Tibial artery (tissue), 4 donors: Measurements from ENCODE around the gene IL17B.

Source experiments
- DNase-seq, 2 donors: peaks; one replicate each; pipeline ENCODE4 v3.0.0-alpha.2; 2019
- H3K27ac ChIP-seq, 2 donors: fragments of 200-600 bp; sonication (generic) in 1 of 2; 1 replicate in 1 of 2; 2 replicates in 1 of 2; pipeline ENCODE4 v1.5.1; 2018 to 2019; ENCODE audit warnings: mild to moderate bottlenecking in 1 of 2
- H3K27me3 ChIP-seq, 2 donors: fragments of 200-600 bp; sonication (generic) in 1 of 2; one replicate each; pipeline versions ENCODE4 v1.5.1 to v1.6.0; 2016 to 2019
- H3K36me3 ChIP-seq, 3 donors: fragments of 200-600 bp; sonication (generic) in 2 of 3; one replicate each; pipeline ENCODE4 v1.5.1; 2016 to 2019; ENCODE audit warnings: mild to moderate bottlenecking in 2 of 3
- H3K4me1 ChIP-seq, 4 donors: fragments of 200-600 bp; sonication (generic) in 2 of 4; 1 replicate in 3 of 4; 2 replicates in 1 of 4; pipeline ENCODE4 v1.5.1; 2016 to 2019
- H3K4me3 ChIP-seq, 2 donors: fragments of 200-600 bp; sonication (generic) in 1 of 2; 1 replicate in 1 of 2; 2 replicates in 1 of 2; pipeline ENCODE4 v1.5.1; 2018 to 2019; ENCODE audit warnings: mild to moderate bottlenecking in 2 of 2
- H3K9me3 ChIP-seq, 3 donors: fragments of 200-600 bp; sonication (generic) in 1 of 3; one replicate each; pipeline ENCODE4 v1.5.1; 2016 to 2019
- intact Hi-C: fragments of 100-400 bp; cut with DNase I; formaldehyde crosslinking; loops from one replicate; pipeline ENCODE4 v1.15.0; 2023; ENCODE audit warnings: low total_unique reads
- TF ChIP-seq, protein P1 (sequence below), 2 experiments: fragments of 200-600 bp in 1 of 2; fragments of 450-650 bp in 1 of 2; IDR thresholded peaks; one replicate each; pipeline ENCODE4 v1.5.1; 2017 to 2019; ENCODE audit warnings: antibody characterized with exemption in 2 of 2, mild to moderate bottlenecking in 1 of 2, moderate library complexity in 1 of 2

Gene IL17B

DNA sequence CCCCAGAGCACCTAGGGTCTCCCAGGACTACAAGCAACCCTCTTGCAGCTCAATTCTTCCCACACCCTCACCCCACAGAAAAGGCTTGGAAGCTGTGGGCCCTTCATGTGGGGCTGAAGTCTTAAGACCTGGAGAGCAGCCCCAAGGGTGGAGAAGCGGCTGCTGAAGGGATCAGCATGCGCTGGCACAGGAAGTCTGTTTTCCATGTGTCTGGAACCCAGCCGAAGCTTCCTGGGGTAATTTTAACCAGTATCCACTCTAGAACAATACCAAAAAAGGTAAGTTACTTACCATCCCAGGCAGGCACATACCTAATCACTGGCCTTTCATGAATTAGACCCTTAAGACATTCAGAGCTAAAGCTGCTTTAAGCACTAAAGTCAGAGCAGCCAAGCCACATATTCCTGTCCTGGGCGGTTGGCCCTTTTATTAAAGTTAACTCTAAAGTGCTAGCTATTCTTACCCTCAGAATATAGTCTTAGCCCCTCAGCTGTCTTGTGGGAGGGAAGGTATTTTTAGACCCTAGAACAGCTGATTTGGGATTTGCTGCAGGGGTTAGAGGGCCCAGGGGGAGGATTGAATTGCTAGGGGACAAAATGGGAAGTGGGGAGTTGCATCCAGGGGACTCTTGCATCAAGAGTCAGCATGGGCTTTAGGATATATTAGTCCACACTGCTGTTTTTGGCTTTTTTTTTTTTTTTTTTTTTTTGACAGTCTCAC, 6.9 kb downstream of the IL17B start:
- no peak overlapping the region for H3K4me3 ChIP-seq
- no peaks in the 10 kb centered on the region for H3K27me3 ChIP-seq
- DNase-seq = peak in 1 of 2 donors; percentile 84
- H3K9me3 ChIP-seq = no peaks in the 10 kb centered on the region
- no peaks in the 10 kb centered on the region for H3K36me3 ChIP-seq
- H3K27ac ChIP-seq = peak overlapping the region; percentile 74 to 93
- peaks cover 0 to 60% (median 36%) of the 10 kb centered on the region in 4 donors for H3K4me1 ChIP-seq
- intact Hi-C loops = no loop called here
- TF ChIP-seq, protein P1, sequence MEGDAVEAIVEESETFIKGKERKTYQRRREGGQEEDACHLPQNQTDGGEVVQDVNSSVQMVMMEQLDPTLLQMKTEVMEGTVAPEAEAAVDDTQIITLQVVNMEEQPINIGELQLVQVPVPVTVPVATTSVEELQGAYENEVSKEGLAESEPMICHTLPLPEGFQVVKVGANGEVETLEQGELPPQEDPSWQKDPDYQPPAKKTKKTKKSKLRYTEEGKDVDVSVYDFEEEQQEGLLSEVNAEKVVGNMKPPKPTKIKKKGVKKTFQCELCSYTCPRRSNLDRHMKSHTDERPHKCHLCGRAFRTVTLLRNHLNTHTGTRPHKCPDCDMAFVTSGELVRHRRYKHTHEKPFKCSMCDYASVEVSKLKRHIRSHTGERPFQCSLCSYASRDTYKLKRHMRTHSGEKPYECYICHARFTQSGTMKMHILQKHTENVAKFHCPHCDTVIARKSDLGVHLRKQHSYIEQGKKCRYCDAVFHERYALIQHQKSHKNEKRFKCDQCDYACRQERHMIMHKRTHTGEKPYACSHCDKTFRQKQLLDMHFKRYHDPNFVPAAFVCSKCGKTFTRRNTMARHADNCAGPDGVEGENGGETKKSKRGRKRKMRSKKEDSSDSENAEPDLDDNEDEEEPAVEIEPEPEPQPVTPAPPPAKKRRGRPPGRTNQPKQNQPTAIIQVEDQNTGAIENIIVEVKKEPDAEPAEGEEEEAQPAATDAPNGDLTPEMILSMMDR (IDR thresholded peaks at IDR 0.05) = no peak

DNA sequence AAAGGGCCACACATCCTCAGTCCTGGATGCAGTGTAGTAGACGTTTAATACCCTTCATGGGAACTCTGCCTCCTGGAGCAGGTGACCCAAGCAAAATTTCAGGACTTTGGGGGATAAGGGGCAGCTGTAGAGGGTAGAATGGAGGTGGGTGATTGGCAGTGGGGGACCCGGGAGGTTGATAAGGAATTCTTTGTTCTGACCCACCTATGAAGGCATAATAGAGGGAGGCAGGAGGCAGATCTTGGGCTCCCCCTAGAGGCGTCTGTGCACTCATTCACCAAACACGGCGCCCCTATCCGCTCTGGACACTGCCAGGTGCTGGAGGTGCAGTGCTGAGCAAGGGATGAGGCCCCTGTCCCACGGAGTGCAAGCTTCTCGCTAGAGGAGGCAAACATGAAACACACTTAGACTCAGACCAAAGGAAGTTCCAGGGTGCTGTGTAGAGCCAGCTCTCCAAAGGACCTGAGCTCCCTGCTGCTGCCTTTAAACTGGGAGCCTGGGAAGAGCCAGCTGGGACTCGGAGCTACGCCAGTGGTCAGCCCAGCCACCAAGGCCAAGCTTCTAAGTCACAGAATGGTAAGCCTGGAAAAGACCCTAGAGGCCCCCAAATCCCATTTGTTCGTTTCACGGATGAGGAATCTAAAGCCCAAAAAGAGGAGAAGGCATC, 7.7 kb downstream of the IL17B start:
- no peak overlapping the region for H3K4me3 ChIP-seq
- intact Hi-C loops = no loop called here
- peaks cover 0 to 63% (median 38%) of the 10 kb centered on the region in 4 donors for H3K4me1 ChIP-seq

DNA sequence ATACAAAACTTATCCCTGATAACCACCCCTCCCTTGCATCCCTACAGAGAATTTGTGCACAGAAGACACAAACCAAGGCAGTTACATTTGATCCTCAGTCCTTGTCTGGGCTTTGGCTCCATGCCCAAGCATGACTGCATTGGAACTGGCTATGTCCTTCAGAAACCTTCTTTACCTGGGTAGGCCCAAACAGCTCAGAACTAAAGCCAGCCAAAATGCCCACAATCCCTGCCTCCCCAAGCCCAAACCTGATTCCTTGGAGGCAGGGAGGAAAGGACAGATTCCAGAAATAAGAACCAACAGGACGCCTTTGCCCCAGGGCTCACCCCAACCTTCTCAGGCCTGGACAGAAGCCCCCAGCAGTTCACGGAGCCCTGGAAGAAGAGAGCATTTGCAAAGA, 8.2 kb downstream of the IL17B start:
- no peak for DNase-seq
- Histone ChIP-seq H3K27ac (peak overlapping the region; percentile 74 to 93), H3K4me1 (peaks cover 0 to 60% (median 38%) of the 10 kb centered on the region in 4 donors), H3K27me3 (no peaks in the 10 kb centered on the region), H3K9me3 (no peaks in the 10 kb centered on the region), H3K4me3 (no peak overlapping the region), H3K36me3 (no peaks in the 10 kb centered on the region)
- intact Hi-C loops = no loop called here
- TF ChIP-seq, protein P1 (IDR thresholded peaks at IDR 0.05) = no peak

More for the DNA sequence above, 7.7 kb downstream of the IL17B start:
- H3K27ac ChIP-seq = peak overlapping the region; percentile 74 to 93
- no peaks in the 10 kb centered on the region for H3K27me3 ChIP-seq
- H3K36me3 ChIP-seq = no peaks in the 10 kb centered on the region
- TF ChIP-seq, protein P1 (IDR thresholded peaks at IDR 0.05) = peak; percentile 57 to 62
- H3K9me3 ChIP-seq = no peaks in the 10 kb centered on the region
- peak in 1 of 2 donors; percentile 80 for DNase-seq

DNA sequence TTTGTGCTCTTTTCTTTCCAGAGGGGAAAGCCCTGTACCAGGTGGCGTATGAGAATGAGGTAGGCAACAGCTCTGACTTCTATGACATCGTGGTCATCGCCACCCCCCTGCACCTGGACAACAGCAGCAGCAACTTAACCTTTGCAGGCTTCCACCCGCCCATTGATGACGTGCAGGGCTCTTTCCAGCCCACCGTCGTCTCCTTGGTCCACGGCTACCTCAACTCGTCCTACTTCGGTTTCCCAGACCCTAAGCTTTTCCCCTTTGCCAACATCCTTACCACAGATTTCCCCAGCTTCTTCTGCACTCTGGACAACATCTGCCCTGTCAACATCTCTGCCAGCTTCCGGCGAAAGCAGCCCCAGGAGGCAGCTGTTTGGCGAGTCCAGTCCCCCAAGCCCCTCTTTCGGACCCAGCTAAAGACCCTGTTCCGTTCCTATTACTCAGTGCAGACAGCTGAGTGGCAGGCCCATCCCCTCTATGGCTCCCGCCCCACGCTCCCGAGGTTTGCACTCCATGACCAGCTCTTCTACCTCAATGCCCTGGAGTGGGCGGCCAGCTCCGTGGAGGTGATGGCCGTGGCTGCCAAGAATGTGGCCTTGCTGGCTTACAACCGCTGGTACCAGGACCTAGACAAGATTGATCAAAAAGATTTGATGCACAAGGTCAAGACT, 11.0 kb downstream of the IL17B start:
- Histone ChIP-seq H3K4me3 (no peak overlapping the region), H3K9me3 (no peaks in the 10 kb centered on the region), H3K4me1 (peaks cover 0 to 45% (median 32%) of the 10 kb centered on the region in 4 donors), H3K27me3 (no peaks in the 10 kb centered on the region), H3K36me3 (no peaks in the 10 kb centered on the region), H3K27ac (peak overlapping the region; percentile 43 to 56)
- intact Hi-C loops = loop anchor here (5.0 kb wide), 2 partner anchors 74 to 194 kb away; no protein-coding TSS in a partner anchor
- no peak for DNase-seq
- TF ChIP-seq, protein P1 (IDR thresholded peaks at IDR 0.05) = no peak

DNA sequence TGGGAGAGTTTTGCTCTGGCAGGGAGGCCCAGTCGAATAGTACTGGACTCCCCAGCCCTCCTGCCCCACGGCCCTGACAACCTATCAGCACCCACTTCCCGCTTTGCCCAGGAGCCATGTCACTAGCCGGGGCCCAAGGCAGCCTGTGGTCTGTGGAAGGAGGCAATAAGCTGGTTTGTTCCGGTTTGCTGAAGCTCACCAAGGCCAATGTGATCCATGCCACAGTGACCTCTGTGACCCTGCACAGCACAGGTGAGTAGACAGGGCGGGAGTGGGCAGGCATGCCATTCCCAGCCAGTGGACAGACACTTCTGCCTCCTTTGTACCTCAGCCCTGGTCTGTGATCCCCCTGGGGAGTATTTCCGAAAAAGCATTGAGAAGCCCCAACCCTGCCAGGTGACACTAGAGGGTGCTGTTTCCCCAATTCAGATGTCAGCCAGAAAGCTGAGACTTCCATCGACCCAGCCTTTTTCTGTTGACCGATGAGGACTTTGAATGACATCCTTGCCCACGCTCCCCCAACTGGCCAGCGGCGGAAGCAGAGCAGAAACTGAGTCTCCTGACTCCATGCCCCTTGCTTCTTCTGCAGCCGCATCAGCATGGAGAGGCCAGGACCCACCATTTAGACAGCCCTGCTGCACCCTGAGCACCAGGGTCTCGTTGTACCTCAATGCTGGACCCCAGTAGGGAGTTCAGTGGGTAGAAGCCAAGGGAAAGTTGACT, 11.7 kb downstream of the IL17B start:
- H3K4me1 ChIP-seq = peaks cover 0 to 38% (median 25%) of the 10 kb centered on the region in 4 donors
- TF ChIP-seq, protein P1 (IDR thresholded peaks at IDR 0.05) = peak; percentile 85 to 87
- H3K36me3 ChIP-seq = no peaks in the 10 kb centered on the region
- H3K9me3 ChIP-seq = no peaks in the 10 kb centered on the region
- peak overlapping the region; percentile 43 to 56 for H3K27ac ChIP-seq
- H3K4me3 ChIP-seq = no peak overlapping the region
- H3K27me3 ChIP-seq = no peaks in the 10 kb centered on the region
- DNase-seq = peak in 1 of 2 donors; percentile 84
- intact Hi-C loops = loop anchor here (5.0 kb wide), 2 partner anchors 75 to 195 kb away; no protein-coding TSS in a partner anchor
